ENCODE results near the gene CHORDC1.
"Not testable (repeated sequence)": the region's sequence is repeated elsewhere in the genome, so short reads cannot be mapped to it uniquely, and the experiment has no call there.

- not testable (repeated sequence) for TF ChIP-seq POLR2A (IDR thresholded peaks at IDR 0.05; ENCODE audit: borderline replicate concordance, extremely low read depth, insufficient read depth, insufficient read length); CTCF (IDR thresholded peaks at IDR 0.05 in 2 of 3, conservative IDR thresholded peaks at IDR 0.05 in 1 of 3; ENCODE audit: borderline replicate concordance in 1 of 3, insufficient read depth in 1 of 3, low read depth in 2 of 3, low read length in 2 of 3); SIN3A (IDR thresholded peaks at IDR 0.05; ENCODE audit: low read depth); RAD21 (IDR thresholded peaks at IDR 0.05; ENCODE audit: low read depth); CEBPB (IDR thresholded peaks at IDR 0.05; ENCODE audit: low read depth); JUND (IDR thresholded peaks at IDR 0.05); ATF3 (IDR thresholded peaks at IDR 0.05)
These were observed 17.3 kb upstream of the CHORDC1 start for GRCh38 chr11:90239967-90240636.

Measured in HCT116 (cell line).